WTC11 (cell line): ENCODE data around the gene ADD2.

Source experiments
- CREB1 ChIP-seq: sonication (generic); formaldehyde crosslinking; IDR thresholded peaks from 2 replicates; pipeline ENCODE4 v1.8.0; 2023; ENCODE audit warnings: mild to moderate bottlenecking, missing genetic modification reagents
- NR3C1 ChIP-seq: sonication (generic); formaldehyde crosslinking; conservative IDR thresholded peaks from 2 replicates; pipeline ENCODE4 v1.8.1; 2023; ENCODE audit warnings: low read depth, mild to moderate bottlenecking, missing genetic modification reagents
- TCF7 ChIP-seq: sonication (generic); formaldehyde crosslinking; IDR thresholded peaks from 2 replicates; pipeline ENCODE4 v1.8.0; 2022; ENCODE audit warnings: mild to moderate bottlenecking, low read depth, missing genetic modification reagents, moderate library complexity
- TEAD1 ChIP-seq: sonication (generic); formaldehyde crosslinking; IDR thresholded peaks from 2 replicates; pipeline ENCODE4 v1.8.0; 2022; ENCODE audit warnings: mild to moderate bottlenecking, missing genetic modification reagents
- ZNF138 ChIP-seq: sonication (generic); formaldehyde crosslinking; conservative IDR thresholded peaks from 2 replicates; pipeline ENCODE4 v1.8.1; 2022; ENCODE audit warnings: mild to moderate bottlenecking, moderate library complexity, missing genetic modification reagents
- TF ChIP-seq, protein P1 (sequence below): sonication (generic); formaldehyde crosslinking; IDR thresholded peaks from 2 replicates; pipeline ENCODE4 v1.8.0; 2022; ENCODE audit warnings: mild to moderate bottlenecking, missing genetic modification reagents
- TF ChIP-seq, protein P2 (sequence below): fragments of 250-450 bp; sonication (Bioruptor Pico); IDR thresholded peaks from 2 replicates; pipeline ENCODE4 v1.8.0; 2021; ENCODE audit warnings: mild to moderate bottlenecking
- TF ChIP-seq, protein P3 (sequence below): sonication (generic); formaldehyde crosslinking; IDR thresholded peaks from 2 replicates; pipeline ENCODE4 v1.8.1; 2023; ENCODE audit warnings: mild to moderate bottlenecking, missing genetic modification reagents, moderate library complexity
- TF ChIP-seq, protein P4 (sequence below): sonication (generic); formaldehyde crosslinking; IDR thresholded peaks from 2 replicates; pipeline ENCODE4 v1.8.0; 2022; ENCODE audit warnings: mild to moderate bottlenecking, missing genetic modification reagents

DNA sequence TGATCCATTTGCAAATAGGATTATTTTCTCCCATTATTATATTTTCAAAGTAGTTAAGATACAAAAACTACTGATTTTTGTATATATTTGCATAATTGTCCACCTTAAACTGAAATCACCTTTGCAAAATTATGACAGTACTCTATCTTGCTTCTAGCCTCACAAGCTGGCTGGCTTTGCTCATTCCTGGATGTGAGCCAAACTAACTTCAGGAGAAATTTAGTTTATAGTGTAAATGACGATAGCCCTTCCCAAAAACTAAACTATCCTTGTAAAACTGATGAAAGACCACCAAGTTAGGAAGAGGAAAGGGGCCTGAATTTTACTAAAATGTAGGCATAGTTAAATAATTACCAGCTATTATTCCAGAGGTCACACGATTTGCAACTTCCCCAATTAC lies 87.3 kb downstream of the ADD2 start:
- TF ChIP-seq CREB1 (CRISPR knock-in tag) (no peak), ZNF138 (CRISPR knock-in tag) (no peak), TEAD1 (CRISPR knock-in tag) (no peak), NR3C1 (no peak), TCF7 (no peak)
- TF ChIP-seq, protein P1, sequence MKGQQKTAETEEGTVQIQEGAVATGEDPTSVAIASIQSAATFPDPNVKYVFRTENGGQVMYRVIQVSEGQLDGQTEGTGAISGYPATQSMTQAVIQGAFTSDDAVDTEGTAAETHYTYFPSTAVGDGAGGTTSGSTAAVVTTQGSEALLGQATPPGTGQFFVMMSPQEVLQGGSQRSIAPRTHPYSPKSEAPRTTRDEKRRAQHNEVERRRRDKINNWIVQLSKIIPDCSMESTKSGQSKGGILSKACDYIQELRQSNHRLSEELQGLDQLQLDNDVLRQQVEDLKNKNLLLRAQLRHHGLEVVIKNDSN (CRISPR knock-in tag) = no peak
- TF ChIP-seq, protein P2, sequence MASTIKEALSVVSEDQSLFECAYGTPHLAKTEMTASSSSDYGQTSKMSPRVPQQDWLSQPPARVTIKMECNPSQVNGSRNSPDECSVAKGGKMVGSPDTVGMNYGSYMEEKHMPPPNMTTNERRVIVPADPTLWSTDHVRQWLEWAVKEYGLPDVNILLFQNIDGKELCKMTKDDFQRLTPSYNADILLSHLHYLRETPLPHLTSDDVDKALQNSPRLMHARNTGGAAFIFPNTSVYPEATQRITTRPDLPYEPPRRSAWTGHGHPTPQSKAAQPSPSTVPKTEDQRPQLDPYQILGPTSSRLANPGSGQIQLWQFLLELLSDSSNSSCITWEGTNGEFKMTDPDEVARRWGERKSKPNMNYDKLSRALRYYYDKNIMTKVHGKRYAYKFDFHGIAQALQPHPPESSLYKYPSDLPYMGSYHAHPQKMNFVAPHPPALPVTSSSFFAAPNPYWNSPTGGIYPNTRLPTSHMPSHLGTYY (CRISPR knock-in tag) = no peak
- TF ChIP-seq, protein P3, sequence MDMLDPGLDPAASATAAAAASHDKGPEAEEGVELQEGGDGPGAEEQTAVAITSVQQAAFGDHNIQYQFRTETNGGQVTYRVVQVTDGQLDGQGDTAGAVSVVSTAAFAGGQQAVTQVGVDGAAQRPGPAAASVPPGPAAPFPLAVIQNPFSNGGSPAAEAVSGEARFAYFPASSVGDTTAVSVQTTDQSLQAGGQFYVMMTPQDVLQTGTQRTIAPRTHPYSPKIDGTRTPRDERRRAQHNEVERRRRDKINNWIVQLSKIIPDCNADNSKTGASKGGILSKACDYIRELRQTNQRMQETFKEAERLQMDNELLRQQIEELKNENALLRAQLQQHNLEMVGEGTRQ (CRISPR knock-in tag) = no peak
- TF ChIP-seq, protein P4, sequence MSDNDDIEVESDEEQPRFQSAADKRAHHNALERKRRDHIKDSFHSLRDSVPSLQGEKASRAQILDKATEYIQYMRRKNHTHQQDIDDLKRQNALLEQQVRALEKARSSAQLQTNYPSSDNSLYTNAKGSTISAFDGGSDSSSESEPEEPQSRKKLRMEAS = no peak
